Measurements from ENCODE around the gene TLX2.

GRCh38 chr2:74502147-74502719 is 12.0 kb upstream of the TLX2 start:
- TF ChIP-seq, protein P1, sequence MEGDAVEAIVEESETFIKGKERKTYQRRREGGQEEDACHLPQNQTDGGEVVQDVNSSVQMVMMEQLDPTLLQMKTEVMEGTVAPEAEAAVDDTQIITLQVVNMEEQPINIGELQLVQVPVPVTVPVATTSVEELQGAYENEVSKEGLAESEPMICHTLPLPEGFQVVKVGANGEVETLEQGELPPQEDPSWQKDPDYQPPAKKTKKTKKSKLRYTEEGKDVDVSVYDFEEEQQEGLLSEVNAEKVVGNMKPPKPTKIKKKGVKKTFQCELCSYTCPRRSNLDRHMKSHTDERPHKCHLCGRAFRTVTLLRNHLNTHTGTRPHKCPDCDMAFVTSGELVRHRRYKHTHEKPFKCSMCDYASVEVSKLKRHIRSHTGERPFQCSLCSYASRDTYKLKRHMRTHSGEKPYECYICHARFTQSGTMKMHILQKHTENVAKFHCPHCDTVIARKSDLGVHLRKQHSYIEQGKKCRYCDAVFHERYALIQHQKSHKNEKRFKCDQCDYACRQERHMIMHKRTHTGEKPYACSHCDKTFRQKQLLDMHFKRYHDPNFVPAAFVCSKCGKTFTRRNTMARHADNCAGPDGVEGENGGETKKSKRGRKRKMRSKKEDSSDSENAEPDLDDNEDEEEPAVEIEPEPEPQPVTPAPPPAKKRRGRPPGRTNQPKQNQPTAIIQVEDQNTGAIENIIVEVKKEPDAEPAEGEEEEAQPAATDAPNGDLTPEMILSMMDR (IDR thresholded peaks at IDR 0.05), result no peak
- no peak for TF ChIP-seq POLR2A (IDR thresholded peaks at IDR 0.05)
- TF ChIP-seq POLR2AphosphoS5 (IDR thresholded peaks at IDR 0.05), result no peak
